HepG2 (cell line): ENCODE data around the gene TTC21B. TPM values are rescaled to one million over a fixed set of nuclear protein-coding genes. Genes with fewer than 3 reads are reported as not detected.

Experiments used
- ATAC-seq: fragments of 200-7000 bp; cut with Tn5 transposase; 3 replicates; pipeline ENCODE4 v1.9.1; 2020; ENCODE audit warnings: mild to moderate bottlenecking, moderate library complexity
- BruUV-seq: library from RNA; stranded (reverse); fragments of 400-500 nt; replicated peaks from 2 replicates; lab custom pipeline; 2021; lab: Mats Ljungman, UMichigan
- CTCF ChIA-PET: fragments of 300-600 bp; formaldehyde crosslinking; extraction: SDS; loops from one replicate; lab custom pipeline; 2021; ENCODE audit warnings: low total read pairs, inconsistent platforms, low intra/inter-chr PET ratio; lab: Yijun Ruan, JAX
- POLR2A ChIA-PET: fragments of 350-600 bp; sonication (Branson Sonifier 250); formaldehyde crosslinking; loops from one replicate; lab custom pipeline; 2020; ENCODE audit warnings: antibody characterized with exemption, inconsistent platforms; lab: Yijun Ruan, JAX
- DNase-seq: peaks from one replicate; pipeline ENCODE4 v3.0.0-alpha.2; 2015; ENCODE audit warnings: low spot score
- FAIRE-seq: peaks from 3 replicates; lab custom pipeline; 2011; peaks lifted over from hg19 to GRCh38; lab: Jason Lieb, UNC
- H2AFZ ChIP-seq: one replicate; pipeline ENCODE4 v1.6.1; 2011; ENCODE audit warnings: low read length, inconsistent platforms
- H3K27ac ChIP-seq: fragments of 300-600 bp; 3 replicates; pipeline ENCODE4 v1.8.0; 2011; ENCODE audit warnings: mixed run types, mild to moderate bottlenecking, mixed read lengths, low read length, inconsistent platforms; ENCODE audit not compliant: insufficient read depth; ENCODE audit errors: extremely low read length
- H3K27me3 ChIP-seq, 2 experiments: fragments of 200-600 bp in 1 of 2; 2 replicates in 1 of 2; 3 replicates in 1 of 2; pipeline versions ENCODE4 v1.6.0 to v1.8.0; 2011; ENCODE audit warnings: low read length in 2 of 2, mild to moderate bottlenecking in 2 of 2, moderate library complexity in 2 of 2, inconsistent platforms in 1 of 2; ENCODE audit not compliant: insufficient read depth in 2 of 2, control insufficient read depth in 1 of 2
- H3K36me3 ChIP-seq, 2 experiments: fragments of 200-600 bp in 1 of 2; replicated peaks in 1 of 2; 2 replicates in 1 of 2; 3 replicates in 1 of 2; pipeline versions ENCODE4 v1.5.1 to v1.8.0; 2011; ENCODE audit warnings: low read length in 2 of 2, inconsistent platforms in 1 of 2; ENCODE audit not compliant: insufficient read depth in 2 of 2, control insufficient read depth in 1 of 2
- H3K4me1 ChIP-seq: 2 replicates; pipeline ENCODE4 v1.5.1; 2012; ENCODE audit warnings: low read length, inconsistent platforms; ENCODE audit not compliant: insufficient read depth
- H3K4me2 ChIP-seq: 2 replicates; pipeline ENCODE4 v1.6.0; 2011; ENCODE audit warnings: low read depth, low read length, inconsistent platforms
- H3K4me3 ChIP-seq, 3 experiments: fragments of 200-600 bp in 1 of 3; sonication (generic), shearing (Covaris generic) in 1 of 3; replicated peaks in 1 of 3; 2 replicates each; pipeline ENCODE4 v1.5.1; 2011 to 2016; ENCODE audit warnings: low read length in 3 of 3, inconsistent platforms in 2 of 3, low read depth in 2 of 3, mild to moderate bottlenecking in 2 of 3, control low read depth in 1 of 3, mixed read lengths in 1 of 3; ENCODE audit not compliant: insufficient read depth in 1 of 3
- H3K79me2 ChIP-seq: one replicate; pipeline ENCODE4 v1.6.1; 2011; ENCODE audit warnings: low read length, inconsistent platforms; ENCODE audit not compliant: insufficient read depth
- H3K9ac ChIP-seq: 2 replicates; pipeline ENCODE4 v1.6.0; 2011; ENCODE audit warnings: mild to moderate bottlenecking, low read depth, low read length, inconsistent platforms; ENCODE audit not compliant: insufficient read depth
- H3K9me3 ChIP-seq: 2 replicates; pipeline ENCODE4 v1.5.1; 2012; ENCODE audit warnings: mild to moderate bottlenecking, low read length
- H4K20me1 ChIP-seq: 2 replicates; pipeline ENCODE4 v1.6.0; 2011; ENCODE audit warnings: inconsistent platforms, mild to moderate bottlenecking, low read length, moderate library complexity; ENCODE audit not compliant: insufficient read depth
- EP300 ChIP-seq, 3 experiments: sonication (generic) in 1 of 3; formaldehyde crosslinking in 1 of 3; IDR thresholded peaks; 2 replicates each; pipeline versions ENCODE4 v1.5.1 to v1.6.1; 2011 to 2020; ENCODE audit warnings: low read depth in 2 of 3, low read length in 2 of 3, borderline replicate concordance in 1 of 3, improper control_type of control experiment in 1 of 3, mild to moderate bottlenecking in 1 of 3, missing genetic modification reagents in 1 of 3, moderate library complexity in 1 of 3
- HDAC1 ChIP-seq: sonication (generic); formaldehyde crosslinking; IDR thresholded peaks from 2 replicates; pipeline ENCODE4 v1.5.1; 2020; ENCODE audit warnings: mild to moderate bottlenecking, missing genetic modification reagents
- IRX3 ChIP-seq: sonication (generic); formaldehyde crosslinking; IDR thresholded peaks from 2 replicates; pipeline ENCODE4 v1.8.1; 2023; ENCODE audit warnings: mild to moderate bottlenecking, low read depth, missing genetic modification reagents, borderline replicate concordance
- MATR3 ChIP-seq: sonication (generic); formaldehyde crosslinking; IDR thresholded peaks from 2 replicates; pipeline ENCODE4 v1.4.0; 2020; ENCODE audit warnings: missing genetic modification reagents
- RFXAP ChIP-seq: sonication (generic); formaldehyde crosslinking; IDR thresholded peaks from 2 replicates; pipeline ENCODE4 v1.4.0; 2020; ENCODE audit warnings: missing genetic modification reagents, borderline replicate concordance
- SSRP1 ChIP-seq: IDR thresholded peaks from 2 replicates; pipeline ENCODE4 v1.6.1; 2016; ENCODE audit warnings: control low read depth
- THAP11 ChIP-seq: IDR thresholded peaks from 2 replicates; pipeline ENCODE4 v1.6.1; 2016; ENCODE audit warnings: missing biosample characterization, missing genetic modification reagents
- TOPORS ChIP-seq: sonication (generic); formaldehyde crosslinking; IDR thresholded peaks from 2 replicates; pipeline ENCODE4 v1.8.0; 2023; ENCODE audit warnings: mild to moderate bottlenecking, missing genetic modification reagents
- ZNF326 ChIP-seq: sonication (generic); formaldehyde crosslinking; IDR thresholded peaks from 2 replicates; pipeline ENCODE4 v1.4.0; 2020; ENCODE audit warnings: missing genetic modification reagents, borderline replicate concordance
- WGBS: methylation state at CpG from one replicate; pipeline ENCODE4 v1.1.6; 2017; ENCODE audit warnings: low lambda C conversion rate; 5-methylcytosine and 5-hydroxymethylcytosine counted together
- in situ Hi-C: cut with HindIII; loops from 2 replicates; pipeline ENCODE4 v1.10.0; 2017; ENCODE audit warnings: low pct_unique_long_range_greater_than_20kb; ENCODE audit not compliant: extremely low pct_ligation_motif_present
- intact Hi-C: fragments of 100-400 bp; cut with micrococcal nuclease; formaldehyde crosslinking; loops from one replicate; pipeline ENCODE4 v1.10.0; 2022; ENCODE audit not compliant: unreplicated experiment
- polyA plus RNA-seq, 8 experiments: library from polyadenylated mRNA; depleted of rRNA in 3 of 8; stranded (reverse) in 7 of 8; unstranded in 1 of 8; fragments of >200 nt; fragmentation: Illumina TruSeq in 4 of 8; extraction: Trizol in 4 of 8; gene quantifications; 2 replicates each; pipeline versions ENCODE4 v1.2.1 to v1.2.3, GENCODE V29; 2011 to 2016; ENCODE audit warnings: low read depth in 4 of 8, missing spikeins in 1 of 8, mixed read lengths in 1 of 8; ENCODE audit not compliant: insufficient read depth in 1 of 8
- total RNA-seq, 5 experiments: library from RNA; depleted of rRNA; stranded (reverse); fragments of >200 nt; fragmentation: Illumina TruSeq; extraction: Trizol; gene quantifications; 2 replicates each; pipeline ENCODE4 v1.2.3, GENCODE V29; 2016; ENCODE audit warnings: low read depth in 1 of 5
- TF ChIP-seq, protein P1 (sequence below): sonication (generic); formaldehyde crosslinking; IDR thresholded peaks from 2 replicates; pipeline ENCODE4 v1.5.0; 2020; ENCODE audit warnings: mild to moderate bottlenecking, missing genetic modification reagents, borderline replicate concordance
- TF ChIP-seq, protein P2 (sequence below): IDR thresholded peaks from 2 replicates; pipeline ENCODE4 v1.6.1; 2018; ENCODE audit warnings: missing genetic modification reagents
- TF ChIP-seq, protein P3 (sequence below): sonication (generic); formaldehyde crosslinking; IDR thresholded peaks from 2 replicates; pipeline ENCODE4 v1.5.0; 2020; ENCODE audit warnings: mild to moderate bottlenecking, missing genetic modification reagents

The TTC21B gene
- total and polyA plus RNA-seq, 2 of the 13 experiments (the other 11 are each of a cell fraction or from before 2014, with no cell fraction given), result 39.1 to 67.1 TPM

DNA sequence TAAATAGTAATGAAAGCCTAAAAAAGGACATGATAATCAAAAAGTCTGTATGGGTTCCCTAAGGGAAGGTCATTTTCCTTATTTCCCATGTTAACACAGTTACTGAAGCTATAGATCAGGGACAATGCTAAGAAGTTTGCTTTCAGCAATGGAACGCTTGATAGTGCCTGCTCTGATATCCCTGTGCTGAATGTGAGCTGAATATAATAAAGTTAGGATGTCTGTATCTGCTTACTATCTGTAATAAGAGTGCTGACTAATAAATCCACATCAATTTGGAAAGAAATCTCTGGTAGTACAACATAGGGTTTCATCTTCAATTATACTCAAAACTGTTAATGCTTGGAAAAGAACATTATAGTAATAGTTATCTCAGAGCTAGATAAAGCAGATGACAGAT is 25.8 kb downstream of the TTC21B start (continued):
- TF ChIP-seq, protein P1, sequence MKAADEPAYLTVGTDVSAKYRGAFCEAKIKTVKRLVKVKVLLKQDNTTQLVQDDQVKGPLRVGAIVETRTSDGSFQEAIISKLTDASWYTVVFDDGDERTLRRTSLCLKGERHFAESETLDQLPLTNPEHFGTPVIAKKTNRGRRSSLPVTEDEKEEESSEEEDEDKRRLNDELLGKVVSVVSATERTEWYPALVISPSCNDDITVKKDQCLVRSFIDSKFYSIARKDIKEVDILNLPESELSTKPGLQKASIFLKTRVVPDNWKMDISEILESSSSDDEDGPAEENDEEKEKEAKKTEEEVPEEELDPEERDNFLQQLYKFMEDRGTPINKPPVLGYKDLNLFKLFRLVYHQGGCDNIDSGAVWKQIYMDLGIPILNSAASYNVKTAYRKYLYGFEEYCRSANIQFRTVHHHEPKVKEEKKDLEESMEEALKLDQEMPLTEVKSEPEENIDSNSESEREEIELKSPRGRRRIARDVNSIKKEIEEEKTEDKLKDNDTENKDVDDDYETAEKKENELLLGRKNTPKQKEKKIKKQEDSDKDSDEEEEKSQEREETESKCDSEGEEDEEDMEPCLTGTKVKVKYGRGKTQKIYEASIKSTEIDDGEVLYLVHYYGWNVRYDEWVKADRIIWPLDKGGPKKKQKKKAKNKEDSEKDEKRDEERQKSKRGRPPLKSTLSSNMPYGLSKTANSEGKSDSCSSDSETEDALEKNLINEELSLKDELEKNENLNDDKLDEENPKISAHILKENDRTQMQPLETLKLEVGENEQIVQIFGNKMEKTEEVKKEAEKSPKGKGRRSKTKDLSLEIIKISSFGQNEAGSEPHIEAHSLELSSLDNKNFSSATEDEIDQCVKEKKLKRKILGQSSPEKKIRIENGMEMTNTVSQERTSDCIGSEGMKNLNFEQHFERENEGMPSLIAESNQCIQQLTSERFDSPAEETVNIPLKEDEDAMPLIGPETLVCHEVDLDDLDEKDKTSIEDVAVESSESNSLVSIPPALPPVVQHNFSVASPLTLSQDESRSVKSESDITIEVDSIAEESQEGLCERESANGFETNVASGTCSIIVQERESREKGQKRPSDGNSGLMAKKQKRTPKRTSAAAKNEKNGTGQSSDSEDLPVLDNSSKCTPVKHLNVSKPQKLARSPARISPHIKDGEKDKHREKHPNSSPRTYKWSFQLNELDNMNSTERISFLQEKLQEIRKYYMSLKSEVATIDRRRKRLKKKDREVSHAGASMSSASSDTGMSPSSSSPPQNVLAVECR (CRISPR knock-in tag), result no peak
- no peak for TF ChIP-seq MATR3 (CRISPR knock-in tag)
- TF ChIP-seq, protein P2, sequence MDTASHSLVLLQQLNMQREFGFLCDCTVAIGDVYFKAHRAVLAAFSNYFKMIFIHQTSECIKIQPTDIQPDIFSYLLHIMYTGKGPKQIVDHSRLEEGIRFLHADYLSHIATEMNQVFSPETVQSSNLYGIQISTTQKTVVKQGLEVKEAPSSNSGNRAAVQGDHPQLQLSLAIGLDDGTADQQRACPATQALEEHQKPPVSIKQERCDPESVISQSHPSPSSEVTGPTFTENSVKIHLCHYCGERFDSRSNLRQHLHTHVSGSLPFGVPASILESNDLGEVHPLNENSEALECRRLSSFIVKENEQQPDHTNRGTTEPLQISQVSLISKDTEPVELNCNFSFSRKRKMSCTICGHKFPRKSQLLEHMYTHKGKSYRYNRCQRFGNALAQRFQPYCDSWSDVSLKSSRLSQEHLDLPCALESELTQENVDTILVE, result no peak

- H3K79me2 ChIP-seq, result no peaks in the 10 kb centered on the region
- intact Hi-C loops, result loop anchor here (5.0 kb wide), 1 partner anchor 35 kb away; no protein-coding TSS in a partner anchor
- 98% methylated on average over 1 of the region's 1 CpG for WGBS
- H2AFZ ChIP-seq, result no peak overlapping the region
- DNase-seq (no peak), ATAC-seq (no peak), FAIRE-seq (no peak)
- no peaks in the 10 kb centered on the region for H3K9me3 ChIP-seq
- in situ Hi-C loops, result no loop called here
- peaks cover 22 to 70% of the 10 kb centered on the region in 2 experiments for H3K36me3 ChIP-seq
- BruUV-seq, result no TSS peak
- H3K4me2 ChIP-seq, result no peak overlapping the region
- no peak overlapping the region for H3K4me3 ChIP-seq
- no peaks in the 10 kb centered on the region for H3K4me1 ChIP-seq
- no peaks in the 10 kb centered on the region for H4K20me1 ChIP-seq
- H3K27me3 ChIP-seq, result no peaks in the 10 kb centered on the region
- H3K9ac ChIP-seq, result no peak overlapping the region
- CTCF ChIA-PET, result no interaction called here
- no peak overlapping the region for H3K27ac ChIP-seq
- POLR2A ChIA-PET, result no interaction called here
- TF ChIP-seq RFXAP, result no peak
- TF ChIP-seq TOPORS, result no peak
- no peak for TF ChIP-seq SSRP1 (CRISPR knock-in tag)
- TF ChIP-seq EP300 (IDR thresholded peaks at IDR 0.05; ENCODE audit: low read depth in 2 of 2, low read length in 2 of 2), result no peak
- no peak for TF ChIP-seq EP300 (CRISPR knock-in tag; IDR thresholded peaks at IDR 0.05; ENCODE audit: borderline replicate concordance)
- TF ChIP-seq, protein P3, sequence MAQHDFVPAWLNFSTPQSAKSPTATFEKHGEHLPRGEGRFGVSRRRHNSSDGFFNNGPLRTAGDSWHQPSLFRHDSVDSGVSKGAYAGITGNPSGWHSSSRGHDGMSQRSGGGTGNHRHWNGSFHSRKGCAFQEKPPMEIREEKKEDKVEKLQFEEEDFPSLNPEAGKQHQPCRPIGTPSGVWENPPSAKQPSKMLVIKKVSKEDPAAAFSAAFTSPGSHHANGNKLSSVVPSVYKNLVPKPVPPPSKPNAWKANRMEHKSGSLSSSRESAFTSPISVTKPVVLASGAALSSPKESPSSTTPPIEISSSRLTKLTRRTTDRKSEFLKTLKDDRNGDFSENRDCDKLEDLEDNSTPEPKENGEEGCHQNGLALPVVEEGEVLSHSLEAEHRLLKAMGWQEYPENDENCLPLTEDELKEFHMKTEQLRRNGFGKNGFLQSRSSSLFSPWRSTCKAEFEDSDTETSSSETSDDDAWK (CRISPR knock-in tag), result no peak
- no peak for TF ChIP-seq THAP11 (CRISPR knock-in tag)
- TF ChIP-seq IRX3 (CRISPR knock-in tag), result no peak
- TF ChIP-seq HDAC1, result no peak
- no peak for TF ChIP-seq ZNF326 (CRISPR knock-in tag)
Measured at GRCh38 chr2:165927353-165927752, 26.2 kb downstream of the TTC21B start.
